ENCODE results near the gene ARHGEF26.

ARHGEF26 gene

GRCh38 chr3:154227531-154227930, 106.3 kb downstream of the ARHGEF26 start:
- TF ChIP-seq EZH2 (IDR thresholded peaks at IDR 0.05; ENCODE audit: borderline replicate concordance, low read length), result no peak
- no peak for TF ChIP-seq CTCF (IDR thresholded peaks at IDR 0.05; ENCODE audit: low read length)
- Histone ChIP-seq H3F3A (ENCODE audit: insufficient read depth, low read length) (no peaks in the 10 kb centered on the region), H4K20me1 (ENCODE audit: insufficient read depth, low read length) (no peaks in the 10 kb centered on the region), H2AFZ (ENCODE audit: low read length) (no peak overlapping the region), H3K36me3 (ENCODE audit: insufficient read depth, low read length) (no peaks in the 10 kb centered on the region), H3K9ac (ENCODE audit: low read length) (no peak overlapping the region), H3K9me2 (ENCODE audit: low read depth, low read length) (no peaks in the 10 kb centered on the region), H3K9me3 (ENCODE audit: low read length) (no peaks in the 10 kb centered on the region), H3K4me1 (ENCODE audit: insufficient read depth, low read length, severe bottlenecking) (no peaks in the 10 kb centered on the region), H3K4me3 (ENCODE audit: low read depth, low read length, poor library complexity, severe bottlenecking) (no peak overlapping the region), H3K4me2 (ENCODE audit: low read length) (no peak overlapping the region), H3K27ac (ENCODE audit: low read depth, low read length, poor library complexity, severe bottlenecking) (no peak overlapping the region), H3K27me3 (ENCODE audit: insufficient read depth, low read length) (no peaks in the 10 kb centered on the region), H3K79me2 (ENCODE audit: insufficient read depth, low read length) (no peaks in the 10 kb centered on the region)

- Histone ChIP-seq H3K36me3 (ENCODE audit: insufficient read depth, low read length) (no peaks in the 10 kb centered on the region), H3K9ac (ENCODE audit: low read length) (no peak overlapping the region), H3F3A (ENCODE audit: insufficient read depth, low read length) (no peaks in the 10 kb centered on the region), H3K79me2 (ENCODE audit: insufficient read depth, low read length) (no peaks in the 10 kb centered on the region), H3K4me1 (ENCODE audit: insufficient read depth, low read length, severe bottlenecking) (no peaks in the 10 kb centered on the region), H3K27me3 (ENCODE audit: insufficient read depth, low read length) (no peaks in the 10 kb centered on the region), H3K4me3 (ENCODE audit: low read depth, low read length, poor library complexity, severe bottlenecking) (no peak overlapping the region), H3K9me3 (ENCODE audit: low read length) (no peaks in the 10 kb centered on the region), H3K27ac (ENCODE audit: low read depth, low read length, poor library complexity, severe bottlenecking) (no peak overlapping the region), H3K4me2 (ENCODE audit: low read length) (no peak overlapping the region), H3K9me2 (ENCODE audit: low read depth, low read length) (no peaks in the 10 kb centered on the region), H2AFZ (ENCODE audit: low read length) (no peak overlapping the region), H4K20me1 (ENCODE audit: insufficient read depth, low read length) (no peaks in the 10 kb centered on the region)
- TF ChIP-seq EZH2 (IDR thresholded peaks at IDR 0.05; ENCODE audit: borderline replicate concordance, low read length) (no peak), CTCF (IDR thresholded peaks at IDR 0.05; ENCODE audit: low read length) (no peak)
These were observed 107.5 kb downstream of the ARHGEF26 start for GRCh38 chr3:154228561-154229216.

GRCh38 chr3:154229217-154229590, 108.0 kb downstream of the ARHGEF26 start:
- H2AFZ ChIP-seq (ENCODE audit: low read length), result no peak overlapping the region
- no peak overlapping the region for H3K4me3 ChIP-seq (ENCODE audit: low read depth, low read length, poor library complexity, severe bottlenecking)
- no peak overlapping the region for H3K4me2 ChIP-seq (ENCODE audit: low read length)

More at GRCh38 chr3:154229217-154229590, 108.0 kb downstream of the ARHGEF26 start:
- H4K20me1 ChIP-seq (ENCODE audit: insufficient read depth, low read length), result no peaks in the 10 kb centered on the region
- H3F3A ChIP-seq (ENCODE audit: insufficient read depth, low read length), result no peaks in the 10 kb centered on the region
- H3K9me3 ChIP-seq (ENCODE audit: low read length), result no peaks in the 10 kb centered on the region
- H3K9me2 ChIP-seq (ENCODE audit: low read depth, low read length), result no peaks in the 10 kb centered on the region
- H3K27ac ChIP-seq (ENCODE audit: low read depth, low read length, poor library complexity, severe bottlenecking), result no peak overlapping the region
- H3K27me3 ChIP-seq (ENCODE audit: insufficient read depth, low read length), result no peaks in the 10 kb centered on the region
- no peaks in the 10 kb centered on the region for H3K79me2 ChIP-seq (ENCODE audit: insufficient read depth, low read length)
- no peak for TF ChIP-seq EZH2 (IDR thresholded peaks at IDR 0.05; ENCODE audit: borderline replicate concordance, low read length)
- TF ChIP-seq CTCF (IDR thresholded peaks at IDR 0.05; ENCODE audit: low read length), result no peak
- H3K9ac ChIP-seq (ENCODE audit: low read length), result no peak overlapping the region
- H3K4me1 ChIP-seq (ENCODE audit: insufficient read depth, low read length, severe bottlenecking), result no peaks in the 10 kb centered on the region
- H3K36me3 ChIP-seq (ENCODE audit: insufficient read depth, low read length), result no peaks in the 10 kb centered on the region

All from OCI-LY1 (cell line).